ENCODE data around the gene NEDD8.

Gene NEDD8

GRCh38 chr14:24172261-24172860 lies 59.8 kb downstream of the NEDD8 start:
- H3K4me3 ChIP-seq (ENCODE audit: low read length) = peak overlapping the region; percentile 65; the same call in 1 of the 2 replicates

GRCh38 chr14:24171422-24172260 lies 60.5 kb downstream of the NEDD8 start, which contains the start of gene REC8:
REC8 (plus strand) TSS chr14:24172080; CDS start chr14:24172553, 473 bp downstream.
- peak within 1 kb of the TSS; percentile 65; the same call in 1 of the 2 replicates for H3K4me3 ChIP-seq (ENCODE audit: low read length)
- no peak for TF ChIP-seq ZNF274 (IDR thresholded peaks at IDR 0.05; ENCODE audit: low read depth, low read length)

More at GRCh38 chr14:24172261-24172860, 59.8 kb downstream of the NEDD8 start:
- TF ChIP-seq ZNF274 (IDR thresholded peaks at IDR 0.05; ENCODE audit: low read depth, low read length) = no peak

GRCh38 chr14:24167469-24168114 lies 64.6 kb downstream of the NEDD8 start:
- no peak for TF ChIP-seq ZNF274 (IDR thresholded peaks at IDR 0.05; ENCODE audit: low read depth, low read length)

More at GRCh38 chr14:24167469-24168114, 64.6 kb downstream of the NEDD8 start:
- no peak overlapping the region for H3K4me3 ChIP-seq (ENCODE audit: low read length)
